HuH-7 (cell line): ENCODE measurements around the gene UNCX.
"Not testable (repeated sequence)": the region's sequence is repeated elsewhere in the genome, so short reads cannot be mapped to it uniquely, and the experiment has no call there.

Experiments
- DNase-seq: peaks from one replicate; pipeline ENCODE4 v3.0.0; 2011; ENCODE audit warnings: low spot score

Gene UNCX

GRCh38 chr7:1232623-1233332 is at the start of gene UNCX:
Gene UNCX (plus strand): TSS chr7:1232872. CDS start chr7:1233018, 146 bp downstream.
- DNase-seq, result no peak

DNA sequence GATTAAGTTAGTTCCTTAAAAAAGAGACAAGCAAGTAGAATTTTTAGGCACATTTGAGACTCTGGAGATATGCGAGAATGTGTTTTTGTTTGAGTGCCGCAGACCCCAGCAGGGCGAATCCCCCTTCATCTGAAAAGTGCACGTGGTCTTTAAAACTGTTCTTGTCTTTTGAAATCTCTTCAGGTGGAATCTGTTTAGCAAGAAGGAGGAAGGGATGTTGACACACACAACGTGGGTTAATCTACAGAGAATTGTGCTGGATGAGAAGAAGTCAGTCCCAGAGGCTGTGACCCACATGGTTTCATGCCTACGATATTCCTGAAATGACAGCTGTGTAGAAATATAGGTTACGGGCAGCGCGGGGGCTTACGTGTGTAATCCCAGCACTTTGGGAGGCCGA is 45.5 kb upstream of the UNCX start:
- no peak for DNase-seq

GRCh38 chr7:1188720-1189294 is 43.9 kb upstream of the UNCX start:
- no peak for DNase-seq

DNA sequence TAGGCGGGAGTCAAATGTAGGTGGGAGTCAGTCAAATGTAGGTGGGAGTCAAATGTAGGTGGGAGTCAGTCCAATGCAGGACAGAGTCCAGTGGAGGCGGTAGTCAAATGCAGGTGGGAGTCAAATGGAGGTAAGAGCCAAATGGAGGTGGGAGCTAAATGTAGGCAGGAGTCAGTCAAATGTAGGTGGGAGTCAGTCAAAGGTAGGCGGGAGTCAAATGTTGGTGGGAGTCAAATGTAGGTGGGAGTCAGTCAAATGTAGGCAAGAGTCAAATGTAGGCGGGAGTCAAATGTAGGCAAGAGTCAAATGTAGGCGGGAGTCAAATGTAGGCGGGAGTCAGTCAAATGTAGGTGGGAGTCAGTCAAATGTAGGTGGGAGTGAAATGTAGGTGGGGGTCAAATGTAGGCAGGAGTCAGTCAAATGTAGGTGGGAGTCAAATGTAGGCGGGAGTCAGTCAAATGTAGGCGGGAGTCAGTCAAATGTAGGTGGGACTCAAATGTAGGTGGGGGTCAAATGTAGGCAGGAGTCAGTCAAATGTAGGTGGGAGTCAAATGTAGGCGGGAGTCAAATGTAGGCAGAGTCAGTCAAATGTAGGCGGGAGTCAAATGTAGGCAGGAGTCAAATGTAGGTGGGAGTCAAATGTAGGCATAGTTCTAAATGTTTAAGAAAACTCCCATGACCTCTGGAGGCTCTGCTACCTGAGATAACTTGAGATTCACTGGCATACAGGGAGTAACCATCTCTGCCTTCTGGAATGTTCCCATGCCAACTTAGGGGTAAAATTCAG is 42.5 kb upstream of the UNCX start:
- DNase-seq, result no peak

DNA sequence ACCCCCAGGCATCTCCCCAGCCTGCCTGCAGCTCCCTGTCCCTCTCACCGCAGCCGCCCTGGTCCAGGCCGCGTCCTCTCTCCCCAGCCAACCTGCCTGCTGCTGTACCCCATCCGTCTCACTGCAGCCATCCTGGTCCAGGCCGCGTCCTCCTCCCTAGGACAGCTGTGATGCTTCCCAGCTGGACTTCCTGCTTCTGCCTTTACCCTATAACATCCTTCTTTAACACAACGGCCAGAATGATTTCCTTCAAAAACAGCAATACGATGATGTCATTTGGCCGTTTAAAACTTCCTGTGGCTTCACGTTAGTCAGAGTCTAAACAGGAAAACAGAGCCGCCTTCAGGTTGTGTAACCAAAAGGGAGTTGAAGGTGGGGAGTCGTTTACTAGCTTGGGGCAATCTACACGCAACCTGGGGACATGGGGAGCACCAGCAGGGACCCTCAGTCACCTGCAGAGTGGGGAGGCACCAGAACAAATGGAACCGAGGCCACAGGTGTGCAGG is 40.4 kb upstream of the UNCX start:
- DNase-seq, result no peak

- no peak for DNase-seq
Measured at GRCh38 chr7:1193593-1194424, 38.9 kb upstream of the UNCX start.

- DNase-seq, result not testable (repeated sequence)
Measured at GRCh38 chr7:1196441-1196840, 36.2 kb upstream of the UNCX start.

GRCh38 chr7:1196950-1197349 is 35.7 kb upstream of the UNCX start:
- DNase-seq, result no peak

- DNase-seq, result no peak
Measured at GRCh38 chr7:1197997-1198625, 34.6 kb upstream of the UNCX start.

- no peak for DNase-seq
Measured at GRCh38 chr7:1200045-1200444, 32.6 kb upstream of the UNCX start.

- no peak for DNase-seq
Measured at GRCh38 chr7:1201916-1202315, 30.8 kb upstream of the UNCX start.

- DNase-seq, result not testable (repeated sequence)
Measured at GRCh38 chr7:1202914-1203313, 29.8 kb upstream of the UNCX start.

DNA sequence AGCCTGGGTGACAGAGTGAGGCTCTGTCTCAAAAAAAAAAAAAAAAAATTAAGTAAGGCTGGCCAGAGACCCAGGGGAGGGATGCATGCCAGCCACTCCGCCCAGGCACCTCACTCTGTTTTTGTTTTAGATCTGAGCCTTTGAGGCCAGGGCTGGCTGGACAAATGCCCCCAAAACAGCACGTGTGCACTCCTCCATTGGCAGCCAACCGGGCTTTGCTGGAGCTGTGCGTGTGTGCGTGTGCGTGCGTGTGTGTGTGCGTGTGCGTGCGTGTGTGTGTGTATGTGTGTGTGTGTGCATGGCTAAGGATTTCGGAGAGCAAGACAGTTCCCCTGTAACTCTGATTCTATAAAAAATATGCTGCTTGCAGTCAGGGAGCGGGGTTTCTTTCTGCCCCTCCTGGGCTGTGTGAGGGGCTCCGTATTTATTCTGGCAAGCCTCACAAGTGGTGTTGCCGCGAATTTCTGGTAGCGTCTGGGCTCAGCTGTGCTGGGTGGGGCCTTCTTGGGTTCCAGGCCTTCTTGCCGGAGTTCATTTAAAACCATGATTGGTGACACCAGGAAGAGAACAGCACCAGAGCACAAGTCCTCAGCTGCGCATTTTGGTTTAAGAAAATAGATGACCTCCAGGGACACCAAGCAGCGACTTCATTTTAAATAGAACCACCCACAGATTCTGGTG is 28.1 kb upstream of the UNCX start:
- no peak for DNase-seq

- not testable (repeated sequence) for DNase-seq
Measured at GRCh38 chr7:1205742-1206141, 26.9 kb upstream of the UNCX start.

DNA sequence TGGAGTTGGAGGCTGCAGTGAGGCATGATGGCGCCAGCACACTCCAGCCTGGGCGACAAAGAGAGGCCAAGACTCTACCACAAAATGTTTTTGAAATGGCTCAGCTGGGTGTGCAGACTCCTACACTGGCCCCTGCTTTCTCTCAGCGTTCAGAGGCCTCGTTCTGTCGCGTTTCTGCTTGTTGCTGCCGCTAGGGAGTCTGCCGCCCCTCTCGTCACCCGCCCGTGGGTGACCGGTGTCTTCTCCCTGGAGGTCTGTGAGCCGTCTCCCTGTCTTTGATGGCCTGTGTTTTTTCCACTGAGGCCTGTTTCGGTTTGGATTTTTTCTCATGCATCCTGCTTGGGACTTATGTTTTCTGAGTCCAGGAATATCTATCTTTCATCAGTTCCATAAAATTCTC is 23.6 kb upstream of the UNCX start:
- no peak for DNase-seq

DNA sequence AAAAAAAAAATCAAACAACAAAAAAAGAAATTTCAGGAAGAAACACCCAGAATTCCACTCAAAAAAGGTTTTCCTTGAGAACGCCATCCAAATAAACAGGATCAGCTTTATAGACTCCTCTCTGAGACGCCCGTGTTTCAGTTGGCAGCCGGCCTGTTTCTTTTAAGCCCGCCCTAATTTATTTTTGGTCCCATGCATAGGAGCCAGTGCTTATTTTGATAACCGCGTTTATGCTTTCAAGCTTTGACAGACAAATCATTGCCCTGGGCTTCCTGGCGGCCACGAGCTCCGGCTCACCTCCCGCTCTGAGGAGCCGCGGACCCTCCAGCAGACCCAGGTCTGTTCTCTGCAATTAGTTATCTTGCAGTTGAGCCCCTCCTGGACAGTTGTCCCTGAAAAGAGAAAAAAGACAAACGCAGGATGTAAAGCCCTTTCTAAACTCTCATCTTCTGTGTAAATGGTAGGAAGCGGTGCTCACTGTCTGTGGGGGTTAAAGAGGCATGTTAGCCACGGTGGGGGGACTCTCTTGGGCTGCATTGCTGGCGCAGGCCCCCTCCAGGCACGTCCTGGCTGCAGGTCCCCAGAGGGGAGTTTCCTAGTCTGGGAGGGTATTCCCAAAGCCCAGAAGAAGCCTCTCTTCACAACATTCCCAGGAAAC is 22.2 kb upstream of the UNCX start:
- DNase-seq, result no peak

DNA sequence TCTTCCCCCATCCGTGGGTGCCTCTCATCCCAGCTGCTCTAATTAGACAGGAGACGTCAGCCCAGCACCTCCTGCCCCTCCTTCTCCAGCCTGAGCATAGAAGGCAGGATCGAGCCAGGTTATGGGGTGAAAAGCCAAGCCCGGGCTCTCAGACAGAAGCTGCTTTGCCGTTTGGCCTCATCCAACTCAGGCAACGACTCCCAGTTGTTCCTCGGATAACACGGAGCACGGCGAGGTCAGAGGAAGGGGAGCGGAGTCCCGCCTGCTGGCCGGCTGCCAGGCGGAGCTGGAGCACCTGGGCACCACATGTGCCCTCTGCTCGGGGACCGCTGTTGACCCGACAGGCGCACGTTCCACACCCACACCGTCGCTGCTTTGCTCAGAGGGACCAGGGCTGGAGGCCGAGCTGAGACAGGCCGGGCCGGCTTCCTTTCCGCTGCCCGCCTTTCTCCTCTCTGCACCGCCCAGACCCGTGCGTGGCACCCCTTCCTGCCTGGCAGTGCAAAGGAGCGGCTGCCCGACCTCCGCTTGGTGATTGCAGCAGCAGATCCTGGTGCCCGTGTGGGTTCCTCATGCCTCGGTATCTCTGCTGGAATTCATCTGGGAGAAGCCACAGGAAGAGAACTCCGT is 21.6 kb upstream of the UNCX start:
- DNase-seq, result no peak

- no peak for DNase-seq
Measured at GRCh38 chr7:1211611-1212010, 21.1 kb upstream of the UNCX start.

DNA sequence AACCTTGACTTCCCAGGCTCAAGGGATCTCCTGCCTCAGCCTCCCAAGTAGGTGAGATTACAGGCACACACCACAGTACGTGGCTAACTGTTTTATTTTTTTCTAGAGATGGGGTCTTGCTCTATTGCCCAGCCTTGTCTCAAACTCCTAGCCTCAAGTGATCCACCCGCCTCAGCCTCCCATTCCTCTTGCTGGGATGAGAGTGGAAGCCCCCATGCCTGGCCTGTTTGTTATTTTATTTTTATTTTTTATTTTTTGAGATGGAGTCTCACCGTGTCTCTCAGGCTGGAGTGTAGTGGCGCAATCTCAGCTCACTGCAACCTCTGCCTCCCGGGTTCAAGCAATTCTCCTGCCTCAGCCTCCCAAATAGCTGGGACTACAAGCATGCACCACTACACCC is 20.6 kb upstream of the UNCX start:
- DNase-seq, result not testable (repeated sequence)

GRCh38 chr7:1214516-1214915 is 18.2 kb upstream of the UNCX start:
- no peak for DNase-seq
